PC-9 (cell line): ENCODE measurements around the gene ZNF438.

Experiments used
- CTCF ChIP-seq: fragments of 200-600 bp; sonication (generic); conservative IDR thresholded peaks from 2 replicates; pipeline ENCODE4 v1.6.1; 2017; ENCODE audit warnings: mixed run types, antibody characterized with exemption, mild to moderate bottlenecking, moderate library complexity
- EZH2 ChIP-seq: fragments of 200-600 bp; sonication (generic); IDR thresholded peaks from 2 replicates; pipeline ENCODE4 v1.8.0; 2017; ENCODE audit warnings: antibody characterized with exemption, low read depth

- TF ChIP-seq EZH2, result no peak
- TF ChIP-seq CTCF, result no peak
Measured at GRCh38 chr10:30943451-30943850, 88.2 kb downstream of the ZNF438 start.
